ENCODE data around the gene CFAP221.

- TF ChIP-seq CTCF (conservative IDR thresholded peaks at IDR 0.05) = no peak
- TF ChIP-seq ZFX (IDR thresholded peaks at IDR 0.05) = no peak
Measured at GRCh38 chr2:119496682-119497081, 47.6 kb upstream of the CFAP221 start.

Measured in C4-2B (cell line).